Upper lobe of right lung (tissue), 1 donor: ENCODE data around the gene PSMC1. TPM values are rescaled to one million over a fixed set of nuclear protein-coding genes. Genes with fewer than 3 reads are reported as not detected.

Experiments used
- ATAC-seq: fragments of 200-7000 bp; cut with Tn5 transposase; one replicate; pipeline ENCODE4 v1.9.1; 2020; ENCODE audit warnings: mild to moderate bottlenecking, moderate library complexity
- DNase-seq: peaks from one replicate; pipeline ENCODE4 v3.0.0-alpha.2; 2020
- H3K27ac ChIP-seq: fragments of 200-600 bp; one replicate; pipeline ENCODE4 v1.8.0; 2022
- H3K27me3 ChIP-seq: fragments of 200-600 bp; one replicate; pipeline ENCODE4 v1.8.0; 2022; ENCODE audit warnings: mild to moderate bottlenecking
- H3K36me3 ChIP-seq: fragments of 200-600 bp; one replicate; pipeline ENCODE4 v1.8.0; 2022
- H3K4me1 ChIP-seq: fragments of 200-600 bp; one replicate; pipeline ENCODE4 v1.8.0; 2022
- H3K4me3 ChIP-seq: fragments of 200-600 bp; one replicate; pipeline ENCODE4 v1.8.0; 2022; ENCODE audit warnings: mild to moderate bottlenecking
- H3K9me3 ChIP-seq: fragments of 200-600 bp; one replicate; pipeline ENCODE4 v1.8.0; 2022
- intact Hi-C: fragments of 100-400 bp; cut with DNase I; formaldehyde crosslinking; loops from one replicate; pipeline ENCODE4 v1.11.0; 2022
- total RNA-seq: library from RNA; stranded (reverse); fragmentation: NEBNext Ultra II Directional; extraction: Animal tissue kit (Norgen Biotek cat#: 25700); gene quantifications from one replicate; pipeline ENCODE4 v1.2.1, GENCODE V29; 2021
- TF ChIP-seq, protein P1 (sequence below): fragments of 200-600 bp; IDR thresholded peaks from one replicate; pipeline ENCODE4 v1.8.0; 2022; ENCODE audit warnings: antibody characterized with exemption
- donor health status: DM: no; HTN: yes; CAD: no; lungs with severe emphysema.

Gene PSMC1
- total RNA-seq, 1 donor from 2014 or later: 75.1 TPM

DNA sequence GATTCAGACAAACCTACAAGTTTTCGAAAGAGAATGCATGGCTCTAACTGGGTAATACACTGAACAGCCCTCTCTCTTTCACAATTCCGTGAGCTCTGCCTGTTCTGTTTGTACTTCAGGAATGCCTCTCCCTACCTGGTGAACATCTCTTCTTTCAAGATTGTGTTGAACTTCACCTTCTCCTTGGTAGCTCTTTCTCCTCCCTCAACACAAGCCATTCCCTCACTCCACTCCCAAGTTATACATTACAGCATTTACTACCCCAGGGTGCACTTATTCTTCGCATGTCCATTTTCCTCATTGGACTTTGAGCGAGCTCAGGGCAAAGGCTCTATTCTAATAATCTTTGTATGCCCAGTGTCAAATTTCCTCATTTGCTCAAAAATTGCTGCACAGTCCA is 47.1 kb downstream of the PSMC1 start:
- no peak overlapping the region for H3K4me3 ChIP-seq
- peaks cover 9% of the 10 kb centered on the region for H3K4me1 ChIP-seq
- intact Hi-C loops: no loop called here
- peaks cover 48% of the 10 kb centered on the region for H3K36me3 ChIP-seq
- TF ChIP-seq, protein P1, sequence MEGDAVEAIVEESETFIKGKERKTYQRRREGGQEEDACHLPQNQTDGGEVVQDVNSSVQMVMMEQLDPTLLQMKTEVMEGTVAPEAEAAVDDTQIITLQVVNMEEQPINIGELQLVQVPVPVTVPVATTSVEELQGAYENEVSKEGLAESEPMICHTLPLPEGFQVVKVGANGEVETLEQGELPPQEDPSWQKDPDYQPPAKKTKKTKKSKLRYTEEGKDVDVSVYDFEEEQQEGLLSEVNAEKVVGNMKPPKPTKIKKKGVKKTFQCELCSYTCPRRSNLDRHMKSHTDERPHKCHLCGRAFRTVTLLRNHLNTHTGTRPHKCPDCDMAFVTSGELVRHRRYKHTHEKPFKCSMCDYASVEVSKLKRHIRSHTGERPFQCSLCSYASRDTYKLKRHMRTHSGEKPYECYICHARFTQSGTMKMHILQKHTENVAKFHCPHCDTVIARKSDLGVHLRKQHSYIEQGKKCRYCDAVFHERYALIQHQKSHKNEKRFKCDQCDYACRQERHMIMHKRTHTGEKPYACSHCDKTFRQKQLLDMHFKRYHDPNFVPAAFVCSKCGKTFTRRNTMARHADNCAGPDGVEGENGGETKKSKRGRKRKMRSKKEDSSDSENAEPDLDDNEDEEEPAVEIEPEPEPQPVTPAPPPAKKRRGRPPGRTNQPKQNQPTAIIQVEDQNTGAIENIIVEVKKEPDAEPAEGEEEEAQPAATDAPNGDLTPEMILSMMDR: no peak
- ATAC-seq (no peak), DNase-seq (no peak)
- H3K9me3 ChIP-seq: no peaks in the 10 kb centered on the region
- no peaks in the 10 kb centered on the region for H3K27me3 ChIP-seq
- H3K27ac ChIP-seq: no peak overlapping the region

GRCh38 chr14:90304502-90304901 is 48.1 kb downstream of the PSMC1 start:
- intact Hi-C loops: no loop called here
- DNase-seq (no peak), ATAC-seq (no peak)
- peaks cover 9% of the 10 kb centered on the region for H3K4me1 ChIP-seq
- TF ChIP-seq, protein P1: no peak
- no peak overlapping the region for H3K4me3 ChIP-seq
- H3K27me3 ChIP-seq: no peaks in the 10 kb centered on the region
- H3K9me3 ChIP-seq: no peaks in the 10 kb centered on the region
- no peak overlapping the region for H3K27ac ChIP-seq
- H3K36me3 ChIP-seq: peaks cover 55% of the 10 kb centered on the region

DNA sequence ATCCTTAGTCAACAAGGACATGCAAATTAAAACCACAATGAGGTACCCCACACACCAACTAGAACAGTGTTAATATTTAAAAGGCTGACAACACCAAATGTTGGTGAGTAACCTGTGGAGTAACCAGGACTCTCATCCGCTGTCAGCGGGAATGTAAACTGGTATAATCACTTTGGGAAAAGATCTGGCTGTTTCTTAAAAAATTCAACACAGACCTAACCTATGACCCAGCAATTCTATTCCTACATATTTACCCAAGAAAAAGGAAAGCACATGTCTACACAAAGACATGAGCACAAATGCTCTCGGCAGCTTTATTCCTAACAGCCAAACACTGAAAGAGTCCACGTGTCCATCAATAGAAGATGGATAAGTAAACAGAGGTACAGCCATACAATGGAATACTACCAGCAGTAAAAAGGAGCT is 48.8 kb downstream of the PSMC1 start:
- H3K4me1 ChIP-seq: peaks cover 9% of the 10 kb centered on the region
- no peaks in the 10 kb centered on the region for H3K27me3 ChIP-seq
- TF ChIP-seq, protein P1: no peak
- no peak overlapping the region for H3K4me3 ChIP-seq
- ATAC-seq: no peak
- H3K27ac ChIP-seq: no peak overlapping the region
- no peaks in the 10 kb centered on the region for H3K9me3 ChIP-seq
- peaks cover 58% of the 10 kb centered on the region for H3K36me3 ChIP-seq
- DNase-seq: no peak
- intact Hi-C loops: no loop called here

DNA sequence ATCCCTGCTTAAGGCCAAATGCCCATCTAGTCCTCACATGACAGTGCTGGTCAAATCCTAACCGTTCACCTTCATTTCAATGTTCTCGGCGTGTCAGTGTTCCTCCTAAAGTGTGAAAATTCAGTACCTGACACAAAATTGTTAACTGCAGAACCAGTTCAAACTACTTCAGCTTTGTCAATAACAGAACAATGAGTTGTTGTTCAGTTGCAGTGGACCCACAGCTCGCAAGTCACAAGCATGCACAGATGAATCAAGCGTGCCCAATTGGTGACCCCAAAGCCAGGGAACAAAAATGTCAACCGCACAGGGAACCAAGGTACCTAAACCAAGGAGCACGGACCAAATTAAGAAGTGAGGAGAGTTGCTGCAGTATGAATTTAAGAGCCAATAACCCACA is 52.2 kb downstream of the PSMC1 start:
- no peak overlapping the region for H3K27ac ChIP-seq
- H3K36me3 ChIP-seq: peaks cover 73% of the 10 kb centered on the region
- DNase-seq (no peak), ATAC-seq (no peak)
- no peak overlapping the region for H3K4me3 ChIP-seq
- H3K27me3 ChIP-seq: no peaks in the 10 kb centered on the region
- H3K9me3 ChIP-seq: no peaks in the 10 kb centered on the region
- TF ChIP-seq, protein P1: no peak
- intact Hi-C loops: no loop called here
- no peaks in the 10 kb centered on the region for H3K4me1 ChIP-seq

DNA sequence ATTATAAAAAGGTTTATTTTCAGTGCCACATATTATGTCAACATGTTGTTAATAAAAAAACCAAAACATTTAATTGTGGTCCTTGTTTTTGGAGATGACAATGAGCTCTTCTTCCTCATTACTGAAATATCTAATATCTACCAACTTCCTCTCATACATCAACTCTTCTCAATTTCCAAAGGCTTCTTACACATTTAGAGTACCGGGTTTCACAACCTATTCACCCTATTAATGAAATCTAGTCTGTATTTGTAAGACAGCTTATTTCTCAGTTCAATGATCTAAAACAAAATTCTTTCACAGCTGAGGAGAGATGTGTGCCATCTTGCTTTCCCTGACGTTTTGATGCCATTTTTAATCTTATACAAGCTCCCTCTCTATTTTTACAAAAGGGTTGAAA is 60.9 kb downstream of the PSMC1 start:
- Histone ChIP-seq H3K27ac (no peak overlapping the region), H3K27me3 (no peaks in the 10 kb centered on the region), H3K4me3 (no peak overlapping the region), H3K36me3 (peaks cover 47% of the 10 kb centered on the region), H3K4me1 (no peaks in the 10 kb centered on the region), H3K9me3 (no peaks in the 10 kb centered on the region)
- intact Hi-C loops: no loop called here
- TF ChIP-seq, protein P1: no peak
- no peak for ATAC-seq
- no peak for DNase-seq

- H3K36me3 ChIP-seq: peaks cover 39% of the 10 kb centered on the region
- no peaks in the 10 kb centered on the region for H3K27me3 ChIP-seq
- TF ChIP-seq, protein P1: no peak
- no peak for DNase-seq
- no peak for ATAC-seq
- H3K27ac ChIP-seq: no peak overlapping the region
- no peaks in the 10 kb centered on the region for H3K9me3 ChIP-seq
- H3K4me1 ChIP-seq: no peaks in the 10 kb centered on the region
- H3K4me3 ChIP-seq: no peak overlapping the region
- intact Hi-C loops: no loop called here
Observed at GRCh38 chr14:90318016-90318415, 61.7 kb downstream of the PSMC1 start.
